Activated naive CD8-positive, alpha-beta T cell (primary cell): ENCODE results near the gene DUSP28.

ENCODE experiments used
- H3K27ac Mint-ChIP-seq: one replicate; pipeline ENCODE4 v1.8.0; 2021; ENCODE audit warnings: mixed read lengths
- H3K27me3 Mint-ChIP-seq: one replicate; pipeline ENCODE4 v1.8.0; 2021; ENCODE audit warnings: mixed read lengths
- H3K36me3 Mint-ChIP-seq: one replicate; pipeline ENCODE4 v1.8.0; 2021; ENCODE audit warnings: mixed read lengths
- H3K4me1 Mint-ChIP-seq: one replicate; pipeline ENCODE4 v1.8.0; 2021; ENCODE audit warnings: low read depth, mixed read lengths
- H3K4me3 Mint-ChIP-seq: one replicate; pipeline ENCODE4 v1.8.0; 2021; ENCODE audit warnings: mild to moderate bottlenecking, mixed read lengths
- H3K9me3 Mint-ChIP-seq: one replicate; pipeline ENCODE4 v1.8.0; 2021; ENCODE audit warnings: low read depth, mixed read lengths

Gene DUSP28

GRCh38 chr2:240579771-240580614 lies 19.8 kb downstream of the DUSP28 start:
- H3K4me1 Mint-ChIP-seq = peaks cover 41% of the 10 kb centered on the region
- no peaks in the 10 kb centered on the region for H3K27me3 Mint-ChIP-seq
- peaks cover 6% of the 10 kb centered on the region for H3K36me3 Mint-ChIP-seq
- peak overlapping the region; percentile 48 for H3K4me3 Mint-ChIP-seq
- H3K9me3 Mint-ChIP-seq = no peaks in the 10 kb centered on the region
- peak overlapping the region; percentile 69 for H3K27ac Mint-ChIP-seq

GRCh38 chr2:240581811-240582210 lies 21.7 kb downstream of the DUSP28 start:
- no peaks in the 10 kb centered on the region for H3K9me3 Mint-ChIP-seq
- peaks cover 45% of the 10 kb centered on the region for H3K4me1 Mint-ChIP-seq
- no peak overlapping the region for H3K27ac Mint-ChIP-seq
- peaks cover 6% of the 10 kb centered on the region for H3K36me3 Mint-ChIP-seq
- H3K27me3 Mint-ChIP-seq = no peaks in the 10 kb centered on the region
- H3K4me3 Mint-ChIP-seq = no peak overlapping the region

- peaks cover 6% of the 10 kb centered on the region for H3K36me3 Mint-ChIP-seq
- no peak overlapping the region for H3K4me3 Mint-ChIP-seq
- H3K27me3 Mint-ChIP-seq = no peaks in the 10 kb centered on the region
- H3K4me1 Mint-ChIP-seq = peaks cover 51% of the 10 kb centered on the region
- H3K27ac Mint-ChIP-seq = peak overlapping the region; percentile 67
- no peaks in the 10 kb centered on the region for H3K9me3 Mint-ChIP-seq
Observed at GRCh38 chr2:240582781-240583180, 22.6 kb downstream of the DUSP28 start.

GRCh38 chr2:240583774-240584173 lies 23.6 kb downstream of the DUSP28 start:
- Mint-ChIP-seq H3K36me3 (peaks cover 6% of the 10 kb centered on the region), H3K27ac (no peak overlapping the region), H3K9me3 (no peaks in the 10 kb centered on the region)

GRCh38 chr2:240584486-240585031 lies 24.4 kb downstream of the DUSP28 start:
- H3K36me3 Mint-ChIP-seq = peaks cover 6% of the 10 kb centered on the region
- no peaks in the 10 kb centered on the region for H3K9me3 Mint-ChIP-seq
- peaks cover 58% of the 10 kb centered on the region for H3K4me1 Mint-ChIP-seq
- no peaks in the 10 kb centered on the region for H3K27me3 Mint-ChIP-seq
- peak overlapping the region; percentile 22 for H3K27ac Mint-ChIP-seq
- peak overlapping the region; percentile 97 for H3K4me3 Mint-ChIP-seq

More at GRCh38 chr2:240583774-240584173, 23.6 kb downstream of the DUSP28 start:
- Mint-ChIP-seq H3K27me3 (no peaks in the 10 kb centered on the region), H3K4me3 (no peak overlapping the region), H3K4me1 (peaks cover 59% of the 10 kb centered on the region)

- Mint-ChIP-seq H3K4me3 (peak overlapping the region; percentile 97), H3K27ac (peak overlapping the region; percentile 41), H3K4me1 (peaks cover 54% of the 10 kb centered on the region), H3K36me3 (peaks cover 6% of the 10 kb centered on the region), H3K9me3 (no peaks in the 10 kb centered on the region), H3K27me3 (no peaks in the 10 kb centered on the region)
Observed at GRCh38 chr2:240585101-240585500, 24.9 kb downstream of the DUSP28 start.

GRCh38 chr2:240585681-240586197 lies 25.6 kb downstream of the DUSP28 start:
- Mint-ChIP-seq H3K36me3 (peaks cover 6% of the 10 kb centered on the region), H3K9me3 (no peaks in the 10 kb centered on the region), H3K27ac (peak overlapping the region; percentile 85), H3K4me1 (peaks cover 49% of the 10 kb centered on the region), H3K4me3 (peak overlapping the region; percentile 97), H3K27me3 (no peaks in the 10 kb centered on the region)

- H3K4me1 Mint-ChIP-seq = peaks cover 49% of the 10 kb centered on the region
- H3K27me3 Mint-ChIP-seq = no peaks in the 10 kb centered on the region
- no peaks in the 10 kb centered on the region for H3K9me3 Mint-ChIP-seq
- peaks cover 1% of the 10 kb centered on the region for H3K36me3 Mint-ChIP-seq
- H3K27ac Mint-ChIP-seq = peak within 1 kb of the TSS; percentile 85
- H3K4me3 Mint-ChIP-seq = peak within 1 kb of the TSS; percentile 97
Observed at GRCh38 chr2:240586198-240586918, 26.2 kb downstream of the DUSP28 start, which contains the start of gene CAPN10. Gene CAPN10 (plus strand): TSS chr2:240586734. CDS start chr2:240586912, 178 bp downstream.

GRCh38 chr2:240586919-240587800 lies 27.0 kb downstream of the DUSP28 start:
- Mint-ChIP-seq H3K4me1 (peaks cover 49% of the 10 kb centered on the region), H3K27ac (peak overlapping the region; percentile 72), H3K9me3 (no peaks in the 10 kb centered on the region), H3K4me3 (peak overlapping the region; percentile 86), H3K27me3 (no peaks in the 10 kb centered on the region), H3K36me3 (no peaks in the 10 kb centered on the region)

GRCh38 chr2:240588006-240588655 lies 28.0 kb downstream of the DUSP28 start:
- no peaks in the 10 kb centered on the region for H3K27me3 Mint-ChIP-seq
- H3K4me1 Mint-ChIP-seq = peaks cover 42% of the 10 kb centered on the region
- H3K9me3 Mint-ChIP-seq = no peaks in the 10 kb centered on the region
- H3K4me3 Mint-ChIP-seq = peak overlapping the region; percentile 86
- no peaks in the 10 kb centered on the region for H3K36me3 Mint-ChIP-seq
- peak overlapping the region; percentile 72 for H3K27ac Mint-ChIP-seq

GRCh38 chr2:240588669-240589068 lies 28.5 kb downstream of the DUSP28 start:
- H3K27ac Mint-ChIP-seq = peak overlapping the region; percentile 7
- no peaks in the 10 kb centered on the region for H3K36me3 Mint-ChIP-seq
- no peaks in the 10 kb centered on the region for H3K27me3 Mint-ChIP-seq
- no peaks in the 10 kb centered on the region for H3K9me3 Mint-ChIP-seq
- peaks cover 39% of the 10 kb centered on the region for H3K4me1 Mint-ChIP-seq
- peak overlapping the region; percentile 86 for H3K4me3 Mint-ChIP-seq

GRCh38 chr2:240589375-240589774 lies 29.2 kb downstream of the DUSP28 start:
- H3K9me3 Mint-ChIP-seq = no peaks in the 10 kb centered on the region

GRCh38 chr2:240589850-240590525 lies 29.8 kb downstream of the DUSP28 start:
- Mint-ChIP-seq H3K4me3 (no peak overlapping the region), H3K36me3 (no peaks in the 10 kb centered on the region), H3K27ac (no peak overlapping the region), H3K9me3 (no peaks in the 10 kb centered on the region), H3K27me3 (no peaks in the 10 kb centered on the region), H3K4me1 (peaks cover 30% of the 10 kb centered on the region)

More at GRCh38 chr2:240589375-240589774, 29.2 kb downstream of the DUSP28 start:
- no peaks in the 10 kb centered on the region for H3K27me3 Mint-ChIP-seq
- H3K36me3 Mint-ChIP-seq = no peaks in the 10 kb centered on the region
- peaks cover 37% of the 10 kb centered on the region for H3K4me1 Mint-ChIP-seq
- no peak overlapping the region for H3K4me3 Mint-ChIP-seq
- no peak overlapping the region for H3K27ac Mint-ChIP-seq
